NCI-H82 treated with DMSO at 0.1 percent for 48 hours (cell line): ENCODE data around the gene HDAC9.

Experiments
- DNase-seq: peaks from one replicate; lab custom pipeline; 2025; ENCODE audit not compliant: unreplicated experiment; lab: John Stamatoyannopoulos, UW

Gene HDAC9

GRCh38 chr7:18521945-18522566 lies 26.5 kb downstream of the HDAC9 start:
- DNase-seq = no peak

GRCh38 chr7:18524248-18524647 lies 28.7 kb downstream of the HDAC9 start:
- DNase-seq = no peak

GRCh38 chr7:18526368-18526878 lies 30.9 kb downstream of the HDAC9 start:
- DNase-seq = no peak

GRCh38 chr7:18529239-18529638 lies 33.7 kb downstream of the HDAC9 start:
- DNase-seq = no peak

- DNase-seq = no peak
Measured at GRCh38 chr7:18530224-18531179, 35.0 kb downstream of the HDAC9 start.

GRCh38 chr7:18531539-18531938 lies 36.0 kb downstream of the HDAC9 start:
- no peak for DNase-seq

GRCh38 chr7:18532813-18533212 lies 37.3 kb downstream of the HDAC9 start:
- no peak for DNase-seq

- DNase-seq = no peak
Measured at GRCh38 chr7:18534481-18534880, 38.9 kb downstream of the HDAC9 start.

GRCh38 chr7:18535810-18536415 lies 40.4 kb downstream of the HDAC9 start:
- DNase-seq = no peak

GRCh38 chr7:18536486-18536885 lies 40.9 kb downstream of the HDAC9 start:
- no peak for DNase-seq

- DNase-seq = no peak
Measured at GRCh38 chr7:18538554-18539250, 43.2 kb downstream of the HDAC9 start.

- DNase-seq = no peak
Measured at GRCh38 chr7:18540396-18540795, 44.8 kb downstream of the HDAC9 start.

GRCh38 chr7:18541181-18541870 lies 45.8 kb downstream of the HDAC9 start:
- DNase-seq = no peak

GRCh38 chr7:18541871-18542212 lies 46.3 kb downstream of the HDAC9 start:
- DNase-seq = no peak

- no peak for DNase-seq
Measured at GRCh38 chr7:18546576-18546975, 51.0 kb downstream of the HDAC9 start.

- no peak for DNase-seq
Measured at GRCh38 chr7:18547509-18548187, 52.1 kb downstream of the HDAC9 start.

- no peak for DNase-seq
Measured at GRCh38 chr7:18548534-18548933, 53.0 kb downstream of the HDAC9 start.

GRCh38 chr7:18550574-18550973 lies 55.0 kb downstream of the HDAC9 start:
- no peak for DNase-seq

GRCh38 chr7:18552316-18552916 lies 56.9 kb downstream of the HDAC9 start:
- DNase-seq = no peak
